Measurements from ENCODE around the gene CACHD1. TPM values are rescaled to one million over a fixed set of nuclear protein-coding genes. Genes with fewer than 3 reads are reported as not detected.
"Not testable (repeated sequence)": the region's sequence is repeated elsewhere in the genome, so short reads cannot be mapped to it uniquely, and the experiment has no call there.

The CACHD1 gene
- total RNA-seq, 1 experiment from 2014 or later, result 3.9 TPM

DNA sequence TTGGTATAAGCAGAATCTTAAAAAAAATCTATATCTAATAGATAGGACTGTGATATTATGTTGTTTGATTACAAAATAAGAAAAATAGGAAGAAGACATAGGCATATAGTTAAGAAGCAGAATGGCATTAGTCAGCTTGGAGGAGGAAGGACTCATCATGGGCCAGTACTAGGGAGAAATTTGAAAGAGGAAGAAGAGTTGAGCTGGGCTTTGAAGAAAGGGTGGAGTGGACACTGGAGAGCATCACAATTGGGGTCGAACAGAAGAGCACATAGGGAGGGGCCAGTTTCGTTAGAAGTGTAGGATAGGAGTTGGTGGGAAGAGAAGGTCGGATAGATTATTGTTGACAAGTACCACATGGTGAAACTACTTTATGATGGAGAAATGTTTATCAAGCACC lies 129.3 kb downstream of the CACHD1 start:
- POLR2A ChIA-PET, result interaction anchor here (0.9 to 1.4 kb wide), 4 partner anchors 8 to 1052 kb away, joined by 3 to 6 read pairs (median 3); no protein-coding TSS in a partner anchor
- TF ChIP-seq, protein P1, sequence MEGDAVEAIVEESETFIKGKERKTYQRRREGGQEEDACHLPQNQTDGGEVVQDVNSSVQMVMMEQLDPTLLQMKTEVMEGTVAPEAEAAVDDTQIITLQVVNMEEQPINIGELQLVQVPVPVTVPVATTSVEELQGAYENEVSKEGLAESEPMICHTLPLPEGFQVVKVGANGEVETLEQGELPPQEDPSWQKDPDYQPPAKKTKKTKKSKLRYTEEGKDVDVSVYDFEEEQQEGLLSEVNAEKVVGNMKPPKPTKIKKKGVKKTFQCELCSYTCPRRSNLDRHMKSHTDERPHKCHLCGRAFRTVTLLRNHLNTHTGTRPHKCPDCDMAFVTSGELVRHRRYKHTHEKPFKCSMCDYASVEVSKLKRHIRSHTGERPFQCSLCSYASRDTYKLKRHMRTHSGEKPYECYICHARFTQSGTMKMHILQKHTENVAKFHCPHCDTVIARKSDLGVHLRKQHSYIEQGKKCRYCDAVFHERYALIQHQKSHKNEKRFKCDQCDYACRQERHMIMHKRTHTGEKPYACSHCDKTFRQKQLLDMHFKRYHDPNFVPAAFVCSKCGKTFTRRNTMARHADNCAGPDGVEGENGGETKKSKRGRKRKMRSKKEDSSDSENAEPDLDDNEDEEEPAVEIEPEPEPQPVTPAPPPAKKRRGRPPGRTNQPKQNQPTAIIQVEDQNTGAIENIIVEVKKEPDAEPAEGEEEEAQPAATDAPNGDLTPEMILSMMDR (IDR thresholded peaks at IDR 0.05; ENCODE audit: unreplicated experiment), result no peak
- BruUV-seq (replicated peaks), result no TSS peak

DNA sequence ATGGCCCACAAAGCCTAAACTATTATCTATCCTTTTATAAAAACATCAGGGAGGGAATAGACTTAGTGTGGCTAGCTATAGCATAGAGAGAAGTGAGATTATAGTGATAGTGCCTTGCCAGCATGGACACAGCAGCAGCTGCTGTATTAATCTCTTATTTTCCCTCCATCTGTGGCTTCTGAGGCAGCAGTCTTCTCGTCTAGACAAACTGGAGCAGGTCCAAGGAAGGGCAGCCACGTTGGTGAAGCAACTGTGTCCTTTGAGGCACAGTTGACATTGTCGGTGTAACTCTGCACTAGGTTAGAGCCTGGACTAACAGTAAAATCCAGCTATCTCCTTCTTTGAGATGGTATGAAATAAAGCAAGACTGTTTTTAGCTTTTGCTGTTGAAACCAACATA lies 131.3 kb downstream of the CACHD1 start:
- peaks cover 20% of the 10 kb centered on the region for H3K4me1 Mint-ChIP-seq (ENCODE audit: insufficient read depth, unreplicated experiment)
- no peaks in the 10 kb centered on the region for H3K9me3 Mint-ChIP-seq (ENCODE audit: unreplicated experiment)
- DNase-seq (ENCODE audit: unreplicated experiment), result no peak
- H3K27me3 Mint-ChIP-seq (ENCODE audit: insufficient read depth, unreplicated experiment), result no peaks in the 10 kb centered on the region
- ChIA-PET POLR2A (no interaction called here), CTCF (interaction anchor here (0.6 to 1.4 kb wide), 3 partner anchors 10 to 339 kb away, joined by 3 read pairs; no protein-coding TSS in a partner anchor)
- no peak overlapping the region for H3K27ac Mint-ChIP-seq (ENCODE audit: low read depth, unreplicated experiment)
- no peak overlapping the region for H3K4me3 Mint-ChIP-seq (ENCODE audit: unreplicated experiment)
- H3K36me3 Mint-ChIP-seq (ENCODE audit: insufficient read depth, unreplicated experiment), result no peaks in the 10 kb centered on the region
- BruUV-seq (replicated peaks), result no TSS peak
- TF ChIP-seq, protein P1 (IDR thresholded peaks at IDR 0.05; ENCODE audit: unreplicated experiment), result no peak
- intact Hi-C loops (cut with micrococcal nuclease), result no loop called here

More for the DNA sequence above, 129.3 kb downstream of the CACHD1 start:
- H3K4me1 Mint-ChIP-seq (ENCODE audit: insufficient read depth, unreplicated experiment), result peaks cover 20% of the 10 kb centered on the region
- intact Hi-C loops (cut with micrococcal nuclease), result no loop called here
- CTCF ChIA-PET, result no interaction called here
- H3K9me3 Mint-ChIP-seq (ENCODE audit: unreplicated experiment), result no peaks in the 10 kb centered on the region
- H3K36me3 Mint-ChIP-seq (ENCODE audit: insufficient read depth, unreplicated experiment), result no peaks in the 10 kb centered on the region
- H3K4me3 Mint-ChIP-seq (ENCODE audit: unreplicated experiment), result no peak overlapping the region
- DNase-seq (ENCODE audit: unreplicated experiment), result no peak
- H3K27ac Mint-ChIP-seq (ENCODE audit: low read depth, unreplicated experiment), result no peak overlapping the region
- no peaks in the 10 kb centered on the region for H3K27me3 Mint-ChIP-seq (ENCODE audit: insufficient read depth, unreplicated experiment)

DNA sequence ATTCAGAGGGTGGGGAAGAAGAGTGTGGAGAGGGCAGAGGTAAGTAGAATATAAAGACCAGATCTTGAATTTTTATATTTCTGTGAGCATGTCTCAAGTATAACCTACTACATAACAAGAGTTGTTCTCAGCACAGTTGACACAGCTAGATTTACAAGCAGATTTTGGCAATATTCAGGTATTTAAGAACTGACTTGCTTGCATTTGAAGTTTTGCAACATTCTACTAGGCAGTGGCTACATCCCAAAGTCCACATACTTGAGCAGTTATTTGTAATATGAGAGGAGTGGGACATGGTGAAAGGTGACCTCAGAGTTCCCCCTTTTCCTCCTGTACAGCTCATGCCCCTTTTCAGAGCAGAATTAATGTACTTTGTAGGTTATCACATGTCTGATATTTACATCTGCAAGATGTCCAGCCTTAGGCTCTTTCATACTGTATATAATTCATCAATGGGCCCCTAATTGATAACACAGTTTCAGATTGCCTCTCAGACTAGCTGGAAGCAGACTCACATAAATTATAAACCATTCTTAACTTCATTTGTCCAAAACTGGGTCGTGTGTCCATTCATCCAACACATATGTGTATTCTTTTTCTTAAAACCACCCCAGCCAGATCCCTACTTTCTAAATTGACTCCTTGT lies 138.2 kb downstream of the CACHD1 start:
- CTCF ChIA-PET, result interaction anchor here (0.8 kb wide), 1 partner anchor 218 kb away, joined by 3 read pairs; no protein-coding TSS in a partner anchor
- TF ChIP-seq, protein P1 (IDR thresholded peaks at IDR 0.05; ENCODE audit: unreplicated experiment), result no peak
- no TSS peak for BruUV-seq (replicated peaks)

DNA sequence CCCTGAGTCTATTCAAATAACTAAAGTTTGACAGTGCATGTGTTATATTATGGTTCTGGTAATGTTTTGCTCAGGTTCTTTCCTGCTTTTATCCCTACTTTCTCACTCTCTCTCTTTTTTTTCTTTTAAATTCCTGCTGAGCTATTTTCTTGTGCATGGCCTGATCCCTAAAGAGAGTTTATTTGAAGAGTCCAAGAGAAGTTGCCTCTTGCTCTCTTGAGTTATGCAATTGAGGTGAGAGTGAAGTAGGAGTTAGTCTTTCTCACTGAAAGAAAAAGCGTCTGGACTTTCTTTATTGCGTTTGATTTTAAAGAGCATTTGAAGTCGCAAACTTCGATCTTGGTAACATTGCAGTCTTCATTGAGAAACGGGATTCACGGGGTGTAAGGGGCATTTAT lies 138.7 kb downstream of the CACHD1 start:
- no peaks in the 10 kb centered on the region for H3K27me3 Mint-ChIP-seq (ENCODE audit: insufficient read depth, unreplicated experiment)
- TF ChIP-seq, protein P1 (IDR thresholded peaks at IDR 0.05; ENCODE audit: unreplicated experiment), result no peak
- no peak overlapping the region for H3K27ac Mint-ChIP-seq (ENCODE audit: low read depth, unreplicated experiment)
- CTCF ChIA-PET, result no interaction called here
- intact Hi-C loops (cut with micrococcal nuclease), result no loop called here
- BruUV-seq (replicated peaks), result no TSS peak
- H3K4me1 Mint-ChIP-seq (ENCODE audit: insufficient read depth, unreplicated experiment), result peaks cover 3% of the 10 kb centered on the region
- H3K36me3 Mint-ChIP-seq (ENCODE audit: insufficient read depth, unreplicated experiment), result no peaks in the 10 kb centered on the region
- DNase-seq (ENCODE audit: unreplicated experiment), result no peak
- H3K9me3 Mint-ChIP-seq (ENCODE audit: unreplicated experiment), result peaks cover 5% of the 10 kb centered on the region
- H3K4me3 Mint-ChIP-seq (ENCODE audit: unreplicated experiment), result no peak overlapping the region
- POLR2A ChIA-PET, result no interaction called here

More for the DNA sequence above, 138.2 kb downstream of the CACHD1 start:
- no peaks in the 10 kb centered on the region for H3K4me1 Mint-ChIP-seq (ENCODE audit: insufficient read depth, unreplicated experiment)
- H3K36me3 Mint-ChIP-seq (ENCODE audit: insufficient read depth, unreplicated experiment), result no peaks in the 10 kb centered on the region
- POLR2A ChIA-PET, result interaction anchor here (1.2 kb wide), 1 partner anchor 10 kb away, joined by 6 read pairs; no protein-coding TSS in a partner anchor
- no peaks in the 10 kb centered on the region for H3K27me3 Mint-ChIP-seq (ENCODE audit: insufficient read depth, unreplicated experiment)
- no peak overlapping the region for H3K4me3 Mint-ChIP-seq (ENCODE audit: unreplicated experiment)
- intact Hi-C loops (cut with micrococcal nuclease), result no loop called here
- no peak overlapping the region for H3K27ac Mint-ChIP-seq (ENCODE audit: low read depth, unreplicated experiment)
- peaks cover 5% of the 10 kb centered on the region for H3K9me3 Mint-ChIP-seq (ENCODE audit: unreplicated experiment)
- DNase-seq (ENCODE audit: unreplicated experiment), result no peak

DNA sequence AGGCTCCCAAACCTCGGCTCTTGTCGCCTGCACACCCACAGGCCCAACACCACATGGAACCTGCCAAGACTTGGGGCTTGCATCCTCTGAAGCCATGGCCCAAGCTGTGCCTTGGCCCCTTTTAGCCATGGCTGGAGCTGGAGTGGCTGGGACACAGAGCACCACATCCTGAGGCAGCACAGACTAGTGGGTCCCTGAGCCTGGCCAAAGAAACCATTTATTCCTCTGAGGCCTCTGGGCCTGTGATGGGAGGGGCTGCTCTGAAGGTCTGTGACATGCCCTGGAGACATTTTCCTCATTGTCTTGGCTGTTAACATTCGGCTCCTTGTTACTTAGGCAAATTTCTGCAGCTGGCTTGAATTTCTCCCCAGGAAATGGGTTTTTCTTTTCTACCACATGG lies 141.0 kb downstream of the CACHD1 start:
- H3K27me3 Mint-ChIP-seq (ENCODE audit: insufficient read depth, unreplicated experiment); H3K9me3 Mint-ChIP-seq (ENCODE audit: unreplicated experiment); BruUV-seq (replicated peaks); POLR2A ChIA-PET; DNase-seq (ENCODE audit: unreplicated experiment); H3K27ac Mint-ChIP-seq (ENCODE audit: low read depth, unreplicated experiment); H3K36me3 Mint-ChIP-seq (ENCODE audit: insufficient read depth, unreplicated experiment); CTCF ChIA-PET; H3K4me3 Mint-ChIP-seq (ENCODE audit: unreplicated experiment); intact Hi-C loops (cut with micrococcal nuclease); H3K4me1 Mint-ChIP-seq (ENCODE audit: insufficient read depth, unreplicated experiment): not testable (repeated sequence)
